Measurements from ENCODE around the gene SPOPL. TPM values are rescaled to one million over a fixed set of nuclear protein-coding genes. Genes with fewer than 3 reads are reported as not detected.

Gene SPOPL
- polyA plus RNA-seq, 1 of the 3 experiments (the other 2 are of a cell fraction) = 4.5 TPM

- H4K20me1 ChIP-seq (ENCODE audit: insufficient read depth) = no peaks in the 10 kb centered on the region
- no peak overlapping the region for H2AFZ ChIP-seq (ENCODE audit: low read depth)
- H3F3A ChIP-seq (replicated peaks; ENCODE audit: insufficient read depth) = no peaks in the 10 kb centered on the region
- no peaks in the 10 kb centered on the region for H3K36me3 ChIP-seq (replicated peaks in 1 of 2; ENCODE audit: control insufficient read depth in 1 of 2, insufficient read depth in 2 of 2, low read length in 1 of 2)
- no peak for DNase-seq
- H3K79me2 ChIP-seq (ENCODE audit: insufficient read depth) = no peaks in the 10 kb centered on the region
- ChIA-PET CTCF (interaction anchor here (0.5 kb wide), 1 partner anchor 230 kb away, joined by 3 read pairs; no protein-coding TSS in a partner anchor), POLR2A (no interaction called here)
- no peak overlapping the region for H3K27ac ChIP-seq (ENCODE audit: low read depth in 2 of 2, low read length in 1 of 2)
- no peaks in the 10 kb centered on the region for H3K9me2 ChIP-seq
- H3K4me1 ChIP-seq (ENCODE audit: control insufficient read depth in 1 of 2, insufficient read depth in 2 of 2, low read depth in 1 of 2, low read length in 1 of 2) = no peaks in the 10 kb centered on the region
- WGBS (ENCODE audit: low lambda C conversion rate) = 64% methylated on average over 1 of the region's 1 CpG
- no peak overlapping the region for H3K4me2 ChIP-seq
- no peaks in the 10 kb centered on the region for H3K27me3 ChIP-seq (ENCODE audit: insufficient read depth)
- H3K4me3 ChIP-seq (ENCODE audit: low read depth in 2 of 2, low read length in 1 of 2) = no peak overlapping the region
- no peaks in the 10 kb centered on the region for H3K9me3 ChIP-seq
- no peak for TF ChIP-seq MEF2A (IDR thresholded peaks at IDR 0.05; ENCODE audit: borderline replicate concordance, low read depth)
- no peak for TF ChIP-seq MXI1 (IDR thresholded peaks at IDR 0.05; ENCODE audit: low read depth, low read length)
- no peak for TF ChIP-seq CHD2 (IDR thresholded peaks at IDR 0.05; ENCODE audit: low read length, partially characterized antibody)
- TF ChIP-seq POLR2AphosphoS5 (IDR thresholded peaks at IDR 0.05; ENCODE audit: low read depth, low read length) = no peak
- no peak for TF ChIP-seq REST (IDR thresholded peaks at IDR 0.05; ENCODE audit: low read depth, low read length)
- no peak for TF ChIP-seq TAF1 (IDR thresholded peaks at IDR 0.05; ENCODE audit: borderline replicate concordance, low read depth, low read length)
- no peak for TF ChIP-seq ELF1 (IDR thresholded peaks at IDR 0.05)
- TF ChIP-seq NFIC (IDR thresholded peaks at IDR 0.05; ENCODE audit: borderline replicate concordance) = no peak
- TF ChIP-seq MAX (IDR thresholded peaks at IDR 0.05; ENCODE audit: low read depth) = no peak
- TF ChIP-seq RFX5 (IDR thresholded peaks at IDR 0.05; ENCODE audit: low read length) = no peak
- TF ChIP-seq TCF12 (IDR thresholded peaks at IDR 0.05) = no peak
- no peak for TF ChIP-seq IRF3 (IDR thresholded peaks at IDR 0.05; ENCODE audit: low read depth, low read length)
- TF ChIP-seq ZBTB33 (IDR thresholded peaks at IDR 0.05; ENCODE audit: borderline replicate concordance, low read depth) = no peak
- TF ChIP-seq SMC3 (IDR thresholded peaks at IDR 0.05; ENCODE audit: low read depth, low read length) = no peak
- no peak for TF ChIP-seq EP300 (IDR thresholded peaks at IDR 0.05; ENCODE audit: borderline replicate concordance in 1 of 2, low read depth in 1 of 2, low read length in 1 of 2)
- H3K9ac ChIP-seq = no peak overlapping the region
Measured at GRCh38 chr2:138617026-138617425, 115.5 kb downstream of the SPOPL start.

Measured in SK-N-SH (cell line).